Stimulated activated CD8-positive, alpha-beta memory T cell treated with anti-CD3 and anti-CD28 coated beads, Interleukin-7, amount 100 ng/mL, for 4 hours (primary cell): Measurements from ENCODE around the gene DGKD.
"Not testable (repeated sequence)": the region's sequence is repeated elsewhere in the genome, so short reads cannot be mapped to it uniquely, and the experiment has no call there.

Experiments
- DNase-seq, 2 donors: peaks; one replicate each; pipeline ENCODE4 v3.0.0-alpha.2; 2020; ENCODE audit warnings: low read depth in 2 of 2

DGKD gene

GRCh38 chr2:233361297-233361696 lies 7.0 kb downstream of the DGKD start:
- no peak for DNase-seq

GRCh38 chr2:233362742-233363141 lies 8.4 kb downstream of the DGKD start:
- DNase-seq = no peak

GRCh38 chr2:233363744-233364235 lies 9.5 kb downstream of the DGKD start:
- no peak for DNase-seq

- no peak for DNase-seq
Observed at GRCh38 chr2:233365861-233366520, 11.7 kb downstream of the DGKD start.

GRCh38 chr2:233367586-233367985 lies 13.3 kb downstream of the DGKD start:
- no peak for DNase-seq

- no peak for DNase-seq
Observed at GRCh38 chr2:233368756-233369155, 14.5 kb downstream of the DGKD start.

- no peak for DNase-seq
Observed at GRCh38 chr2:233369462-233369861, 15.2 kb downstream of the DGKD start.

- no peak for DNase-seq
Observed at GRCh38 chr2:233369897-233370685, 15.8 kb downstream of the DGKD start.

- no peak for DNase-seq
Observed at GRCh38 chr2:233371641-233372040, 17.3 kb downstream of the DGKD start.

- no peak for DNase-seq
Observed at GRCh38 chr2:233372855-233373254, 18.6 kb downstream of the DGKD start.

- DNase-seq = no peak
Observed at GRCh38 chr2:233373316-233373715, 19.0 kb downstream of the DGKD start.

- not testable (repeated sequence) for DNase-seq
Observed at GRCh38 chr2:233374776-233375175, 20.5 kb downstream of the DGKD start.

GRCh38 chr2:233375490-233376314 lies 21.4 kb downstream of the DGKD start:
- DNase-seq = no peak

GRCh38 chr2:233379034-233379433 lies 24.7 kb downstream of the DGKD start:
- DNase-seq = no peak

- DNase-seq = no peak
Observed at GRCh38 chr2:233379441-233379840, 25.1 kb downstream of the DGKD start.

- DNase-seq = no peak
Observed at GRCh38 chr2:233380132-233380895, 26.0 kb downstream of the DGKD start.

- no peak for DNase-seq
Observed at GRCh38 chr2:233380995-233381637, 26.8 kb downstream of the DGKD start.

GRCh38 chr2:233381638-233381995 lies 27.3 kb downstream of the DGKD start:
- DNase-seq = no peak

- no peak for DNase-seq
Observed at GRCh38 chr2:233384015-233384414, 29.7 kb downstream of the DGKD start.

GRCh38 chr2:233384811-233385488 lies 30.7 kb downstream of the DGKD start:
- DNase-seq = no peak
